Sigmoid colon (tissue), 7 donors: Measurements from ENCODE around the gene ZNF24. TPM values are rescaled to one million over a fixed set of nuclear protein-coding genes. Genes with fewer than 3 reads are reported as not detected.

Experiments
- DNase-seq: peaks from one replicate; pipeline ENCODE4 v3.0.0-alpha.2; 2019
- H3K27ac ChIP-seq, 4 donors: fragments of 200-600 bp; sonication (generic); one replicate each; pipeline ENCODE4 v1.5.1; 2016 to 2019; ENCODE audit warnings: mild to moderate bottlenecking in 1 of 4
- H3K27me3 ChIP-seq, 3 donors: fragments of 200-600 bp; sonication (generic); one replicate each; pipeline ENCODE4 v1.5.1; 2019; ENCODE audit warnings: mild to moderate bottlenecking in 1 of 3
- H3K36me3 ChIP-seq, 4 donors: fragments of 200-600 bp; sonication (generic); one replicate each; pipeline ENCODE4 v1.5.1; 2016 to 2019
- H3K4me1 ChIP-seq, 4 donors: fragments of 200-600 bp; sonication (generic); one replicate each; pipeline ENCODE4 v1.5.1; 2017 to 2019
- H3K4me3 ChIP-seq, 4 donors: fragments of 200-600 bp; sonication (generic); one replicate each; pipeline ENCODE4 v1.5.1; 2017 to 2019; ENCODE audit warnings: mild to moderate bottlenecking in 2 of 4, moderate library complexity in 1 of 4
- H3K9me3 ChIP-seq, 4 donors: fragments of 200-600 bp in 3 of 4; sonication (generic) in 3 of 4; one replicate each; pipeline versions ENCODE4 v1.5.1 to v1.6.1; 2013 to 2019
- EP300 ChIP-seq, 4 donors: sonication (generic); formaldehyde crosslinking; IDR thresholded peaks; one replicate each; pipeline ENCODE4 v1.6.1; 2017; ENCODE audit warnings: antibody characterized with exemption in 4 of 4
- POLR2A ChIP-seq, 2 donors: fragments of 450-650 bp; IDR thresholded peaks; one replicate each; pipeline ENCODE4 v1.6.1; 2016; ENCODE audit warnings: antibody characterized with exemption in 2 of 2, mild to moderate bottlenecking in 2 of 2, moderate library complexity in 2 of 2
- POLR2AphosphoS5 ChIP-seq, 4 donors: sonication (generic); formaldehyde crosslinking; IDR thresholded peaks; one replicate each; pipeline ENCODE4 v1.6.1; 2017; ENCODE audit warnings: antibody characterized with exemption in 4 of 4
- WGBS, 2 donors: extraction: QIAGEN DNeasy Blood & Tissue Kit; methylation state at CpG; one replicate each; pipeline ENCODE4 v1.1.7; 2013; 5-methylcytosine and 5-hydroxymethylcytosine counted together
- intact Hi-C: fragments of 100-400 bp; cut with DNase I; formaldehyde crosslinking; loops from one replicate; pipeline ENCODE4 v1.15.1; 2023
- polyA plus RNA-seq, 3 donors: library from polyadenylated mRNA; stranded (reverse); fragments of 200-250 nt; gene quantifications; one replicate each; pipeline ENCODE4 v1.2.3, GENCODE V29; 2013
- total RNA-seq, 4 donors: library from RNA; depleted of rRNA; stranded (reverse); fragments of >200 nt; gene quantifications; one replicate each; pipeline ENCODE4 v1.1.0, GENCODE V29; 2016
- TF ChIP-seq, protein P1 (sequence below), 4 experiments: fragments of 450-650 bp in 3 of 4; fragments of 200-600 bp in 1 of 4; IDR thresholded peaks; one replicate each; pipeline ENCODE4 v1.5.1; 2016 to 2019; ENCODE audit warnings: antibody characterized with exemption in 4 of 4, mild to moderate bottlenecking in 3 of 4, moderate library complexity in 2 of 4
- donor health status: healthy with polysubstance abuse.
- donor health status: Bipolar disorder and iron deficiency.
- donor health status: healthy.

The ZNF24 gene
- total and polyA plus RNA-seq, 7 donors = 12.0 to 49.4 (median 32.4) TPM

DNA sequence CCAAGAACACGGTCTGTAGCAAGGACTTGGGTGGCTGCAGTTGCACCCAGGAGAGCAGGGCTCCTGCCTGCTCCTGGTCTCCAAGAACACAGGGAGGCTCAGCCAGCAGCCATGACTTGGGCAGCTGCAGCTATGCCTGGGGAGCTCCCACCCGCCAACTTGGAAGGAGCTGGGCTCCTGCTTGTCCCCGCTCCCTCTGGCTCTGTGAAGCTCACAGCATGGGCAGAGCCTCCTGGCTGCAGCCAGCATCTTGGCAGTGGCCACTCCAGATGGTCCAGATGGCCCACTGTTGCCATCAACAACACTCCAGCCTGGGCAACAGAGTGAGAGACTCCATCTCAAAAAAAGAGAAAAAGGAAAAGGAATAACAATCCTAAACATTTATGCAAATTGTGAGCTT is 59.4 kb downstream of the ZNF24 start:
- DNase-seq = no peak
- H3K27me3 ChIP-seq = no peaks in the 10 kb centered on the region
- peaks cover 0 to 16% (median 11%) of the 10 kb centered on the region in 4 donors for H3K4me1 ChIP-seq
- WGBS, 2 donors = 95 to 98% methylated on average over 3 of the region's 3 CpGs
- H3K36me3 ChIP-seq = peaks cover 0 to 13% (median 0%) of the 10 kb centered on the region in 4 donors
- no peak overlapping the region for H3K4me3 ChIP-seq
- intact Hi-C loops = no loop called here
- H3K27ac ChIP-seq = no peak overlapping the region
- TF ChIP-seq, protein P1, sequence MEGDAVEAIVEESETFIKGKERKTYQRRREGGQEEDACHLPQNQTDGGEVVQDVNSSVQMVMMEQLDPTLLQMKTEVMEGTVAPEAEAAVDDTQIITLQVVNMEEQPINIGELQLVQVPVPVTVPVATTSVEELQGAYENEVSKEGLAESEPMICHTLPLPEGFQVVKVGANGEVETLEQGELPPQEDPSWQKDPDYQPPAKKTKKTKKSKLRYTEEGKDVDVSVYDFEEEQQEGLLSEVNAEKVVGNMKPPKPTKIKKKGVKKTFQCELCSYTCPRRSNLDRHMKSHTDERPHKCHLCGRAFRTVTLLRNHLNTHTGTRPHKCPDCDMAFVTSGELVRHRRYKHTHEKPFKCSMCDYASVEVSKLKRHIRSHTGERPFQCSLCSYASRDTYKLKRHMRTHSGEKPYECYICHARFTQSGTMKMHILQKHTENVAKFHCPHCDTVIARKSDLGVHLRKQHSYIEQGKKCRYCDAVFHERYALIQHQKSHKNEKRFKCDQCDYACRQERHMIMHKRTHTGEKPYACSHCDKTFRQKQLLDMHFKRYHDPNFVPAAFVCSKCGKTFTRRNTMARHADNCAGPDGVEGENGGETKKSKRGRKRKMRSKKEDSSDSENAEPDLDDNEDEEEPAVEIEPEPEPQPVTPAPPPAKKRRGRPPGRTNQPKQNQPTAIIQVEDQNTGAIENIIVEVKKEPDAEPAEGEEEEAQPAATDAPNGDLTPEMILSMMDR (IDR thresholded peaks at IDR 0.05) = no peak
- TF ChIP-seq POLR2A (IDR thresholded peaks at IDR 0.05) (no peak), EP300 (IDR thresholded peaks at IDR 0.05) (no peak)
- H3K9me3 ChIP-seq = no peaks in the 10 kb centered on the region

DNA sequence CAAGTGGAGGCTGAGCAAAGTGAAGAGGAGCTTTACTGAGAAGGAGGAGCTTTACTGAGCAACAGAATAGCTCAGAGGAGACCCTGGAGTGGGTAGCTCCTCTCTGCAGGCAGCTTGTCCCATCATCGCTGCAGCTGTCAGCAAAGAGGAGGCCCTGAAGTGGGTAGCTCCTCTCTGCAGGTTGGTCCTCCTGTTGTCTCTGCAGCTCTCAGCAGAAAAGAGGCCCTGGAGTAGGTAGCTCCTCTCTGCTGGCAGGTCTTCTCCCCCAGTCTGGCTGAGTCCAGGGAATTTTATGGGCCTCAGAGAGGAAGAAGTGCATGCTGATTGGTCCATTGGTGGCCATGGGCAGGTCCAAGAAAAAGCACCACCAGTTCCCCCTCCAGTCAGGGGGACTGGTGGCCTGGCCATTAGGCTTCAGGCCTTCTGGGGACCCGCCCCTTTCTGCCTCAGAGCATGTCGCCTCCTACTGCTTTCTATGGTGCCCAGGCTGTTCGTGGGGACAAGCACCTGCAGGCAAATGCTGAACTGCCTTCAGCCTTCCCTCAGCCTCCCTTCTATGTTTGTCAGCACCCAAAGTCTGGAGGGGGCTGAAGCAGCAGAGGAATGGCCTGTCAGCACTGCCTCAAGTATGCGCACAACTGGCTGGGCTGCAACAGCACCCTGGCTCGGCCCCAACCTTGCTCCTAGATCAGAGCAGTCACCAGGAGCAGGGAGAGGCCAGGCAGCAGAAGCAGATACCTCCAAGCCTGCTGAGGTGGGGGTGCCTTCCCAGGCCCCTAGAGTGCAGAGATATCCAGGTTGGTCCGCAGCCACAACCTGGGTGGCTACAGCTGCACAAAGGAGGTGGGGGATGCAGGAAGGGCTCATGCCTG is 60.1 kb downstream of the ZNF24 start:
- Histone ChIP-seq H3K9me3 (no peaks in the 10 kb centered on the region), H3K27ac (no peak overlapping the region), H3K27me3 (no peaks in the 10 kb centered on the region), H3K36me3 (peaks cover 0 to 13% (median 0%) of the 10 kb centered on the region in 4 donors), H3K4me3 (no peak overlapping the region), H3K4me1 (peaks cover 0 to 12% (median 7%) of the 10 kb centered on the region in 4 donors)
- no peak for TF ChIP-seq POLR2AphosphoS5 (IDR thresholded peaks at IDR 0.05)
- TF ChIP-seq POLR2A (IDR thresholded peaks at IDR 0.05) = no peak
- TF ChIP-seq, protein P1 (IDR thresholded peaks at IDR 0.05) = no peak
- no peak for TF ChIP-seq EP300 (IDR thresholded peaks at IDR 0.05)
- WGBS, 2 donors = 96 to 97% methylated on average over 7 of the region's 7 CpGs
- intact Hi-C loops = no loop called here
- DNase-seq = no peak

DNA sequence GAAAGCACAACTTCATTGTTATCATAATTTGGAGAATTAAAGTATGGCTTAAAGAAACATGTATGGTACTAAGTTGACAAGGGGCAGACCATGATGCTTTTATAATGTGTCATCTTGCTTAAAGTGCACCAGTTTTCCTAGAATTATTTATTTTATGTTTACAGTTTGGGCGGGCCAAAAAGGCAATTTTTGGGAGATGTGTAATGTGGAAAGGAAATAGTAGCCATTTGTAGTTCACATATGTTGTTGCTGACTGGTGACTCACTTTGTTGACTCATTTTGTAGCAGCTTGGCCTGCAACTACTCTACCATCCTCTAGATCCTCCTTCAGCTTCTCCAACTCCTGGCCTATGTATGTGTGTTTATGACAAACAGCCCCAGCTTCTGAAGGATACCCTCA is 61.9 kb downstream of the ZNF24 start:
- Histone ChIP-seq H3K9me3 (no peaks in the 10 kb centered on the region), H3K27me3 (no peaks in the 10 kb centered on the region), H3K36me3 (peaks cover 0 to 13% (median 0%) of the 10 kb centered on the region in 4 donors), H3K4me3 (no peak overlapping the region), H3K27ac (no peak overlapping the region), H3K4me1 (no peaks in the 10 kb centered on the region)
- WGBS, 2 donors = 82 to 83% methylated on average over 1 of the region's 1 CpG
- DNase-seq = no peak
- TF ChIP-seq POLR2AphosphoS5 (IDR thresholded peaks at IDR 0.05) (no peak), POLR2A (IDR thresholded peaks at IDR 0.05) (no peak)
- TF ChIP-seq, protein P1 (IDR thresholded peaks at IDR 0.05) = no peak
- intact Hi-C loops = no loop called here

Other genes with a start within 250 kb of the ZNF24 start
- gene ZNF397, start 103.4 kb downstream of the ZNF24 start, total RNA-seq = 10 to 100 TPM; 25.5 to 33.2 (median 31.5) TPM
- gene ZNF397, start 103.4 kb downstream of the ZNF24 start, polyA plus RNA-seq = 10 to 100 TPM in 1 of 3 donors, 1 to 10 TPM in 2; 7.8 to 14.7 (median 8.3) TPM
- gene ZSCAN30, start 54.2 kb downstream of the ZNF24 start, total RNA-seq = 10 to 100 TPM; 12.5 to 25.8 (median 18.6) TPM
- gene ZSCAN30, start 54.2 kb downstream of the ZNF24 start, polyA plus RNA-seq = 1 to 10 TPM; 2.5 to 7.5 (median 4.2) TPM
- 1 to 10 TPM; 1.9 to 3.3 (median 2.2) TPM for gene ZNF396, start 32.9 kb upstream of the ZNF24 start, total RNA-seq
- 1 to 10 TPM; 1.6 to 2.5 (median 1.8) TPM for gene ZNF396, start 32.9 kb upstream of the ZNF24 start, polyA plus RNA-seq
- 10 to 100 TPM in 1 of 4 donors, 1 to 10 TPM in 3; 3.7 to 25.5 (median 5.2) TPM for gene INO80C, start 153.5 kb upstream of the ZNF24 start, total RNA-seq
- 10 to 100 TPM; 34.8 to 44.9 (median 36.3) TPM for gene INO80C, start 153.5 kb upstream of the ZNF24 start, polyA plus RNA-seq
- 10 to 100 TPM; 25.8 to 33.9 (median 30.0) TPM for gene GALNT1, start 237.3 kb upstream of the ZNF24 start, total RNA-seq
- 10 to 100 TPM; 21.5 to 33.2 (median 22.2) TPM for gene GALNT1, start 237.3 kb upstream of the ZNF24 start, polyA plus RNA-seq